HG03521 (cell line): ENCODE measurements around the gene CCDC148.

Experiments used
- ATAC-seq: cut with Tn5 transposase; IDR thresholded peaks from one replicate; pipeline ENCODE4 v1.9.1; 2021; ENCODE audit warnings: mild to moderate bottlenecking, moderate library complexity; ENCODE audit not compliant: unreplicated experiment

The CCDC148 gene

GRCh38 chr2:158131483-158131912, 325.1 kb downstream of the CCDC148 start:
- no peak for ATAC-seq

GRCh38 chr2:158130832-158131473, 325.6 kb downstream of the CCDC148 start:
- ATAC-seq, result no peak

DNA sequence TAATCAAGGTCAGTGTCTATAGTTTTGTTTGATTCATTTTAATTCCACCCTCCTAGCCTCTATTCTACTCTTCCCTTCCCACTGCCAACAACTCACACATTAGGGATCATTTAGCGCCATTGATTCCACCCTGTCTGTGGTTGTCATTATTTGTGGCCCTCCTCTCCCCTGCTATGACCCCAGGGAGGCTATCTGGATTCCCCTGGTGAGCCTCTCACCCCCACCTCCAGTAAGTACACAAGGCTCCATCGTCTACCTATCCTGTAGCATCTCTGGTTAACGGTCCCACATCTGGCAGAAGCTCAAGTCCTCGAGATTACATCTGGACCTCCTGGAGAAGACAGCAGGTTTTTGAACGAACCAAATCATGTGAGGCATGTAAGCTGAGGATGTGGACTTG, 327.5 kb downstream of the CCDC148 start:
- no peak for ATAC-seq

- no peak for ATAC-seq
These were observed 328.2 kb downstream of the CCDC148 start for GRCh38 chr2:158128168-158128973.

DNA sequence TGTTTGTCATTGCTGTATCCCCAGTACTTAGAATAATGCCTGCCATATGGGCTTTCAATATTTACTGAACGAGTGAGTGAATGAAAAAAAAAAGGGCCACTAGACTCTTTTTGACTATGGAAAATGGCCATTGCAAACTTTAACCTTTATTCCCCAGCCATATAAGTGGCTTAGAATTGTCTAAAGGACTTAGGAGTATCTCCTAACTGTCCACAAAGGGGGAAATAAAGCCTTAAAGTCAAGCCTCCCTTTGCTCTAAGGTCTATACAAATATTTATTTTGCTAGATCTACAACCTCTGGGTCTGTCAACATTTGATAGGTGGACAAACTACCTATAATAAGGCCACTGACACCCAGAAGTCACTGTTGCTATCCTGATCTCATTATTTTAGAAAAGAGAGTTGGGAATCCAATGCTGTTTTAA, 329.2 kb downstream of the CCDC148 start:
- ATAC-seq, result no peak

GRCh38 chr2:158125756-158126498, 330.6 kb downstream of the CCDC148 start:
- no peak for ATAC-seq

GRCh38 chr2:158124896-158125295, 331.7 kb downstream of the CCDC148 start:
- no peak for ATAC-seq
